GM18951 (cell line): ENCODE data around the gene SBSN.

Experiments
- POLR2A ChIP-seq: IDR thresholded peaks from 4 replicates; pipeline ENCODE4 v1.6.1; 2011; ENCODE audit warnings: mild to moderate bottlenecking; ENCODE audit not compliant: insufficient read length, insufficient read depth; ENCODE audit errors: extremely low read depth
- in situ Hi-C: fragments of 300-500 bp; cut with MboI; formaldehyde crosslinking; loops from one replicate; pipeline ENCODE4 v1.12.0; 2022; ENCODE audit warnings: low sequenced_read_pairs, mixed read lengths, inconsistent platforms; ENCODE audit not compliant: unreplicated experiment

SBSN gene

DNA sequence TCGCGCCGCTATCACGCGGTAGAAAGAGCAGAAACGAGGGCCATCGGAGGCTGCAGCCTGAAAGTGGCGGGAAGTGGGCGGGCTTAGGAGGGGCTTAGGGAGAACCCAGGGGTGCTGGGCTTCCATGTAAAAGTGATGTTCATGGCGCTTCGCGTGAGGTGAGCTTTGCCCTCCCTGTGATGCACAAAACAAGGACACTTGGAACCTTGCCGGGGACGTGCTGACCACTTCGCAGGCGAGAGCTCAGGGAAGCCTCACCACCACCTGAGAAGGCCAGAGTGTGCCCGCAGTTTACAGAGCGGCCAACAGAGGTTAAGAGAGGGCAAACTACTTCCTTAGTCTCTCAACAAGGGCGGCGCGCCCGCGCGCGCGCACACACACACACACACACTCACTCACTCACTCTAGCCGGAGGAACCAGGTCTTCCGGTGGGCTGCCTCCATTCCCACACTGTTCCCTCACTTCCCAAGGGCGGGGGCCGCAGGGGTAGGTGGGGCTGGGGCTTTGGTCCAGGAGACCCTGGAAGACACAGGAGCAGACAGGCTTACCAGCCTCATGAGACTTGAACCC lies 5.8 kb upstream of the SBSN start:
- in situ Hi-C loops = no loop called here
- TF ChIP-seq POLR2A = no peak

DNA sequence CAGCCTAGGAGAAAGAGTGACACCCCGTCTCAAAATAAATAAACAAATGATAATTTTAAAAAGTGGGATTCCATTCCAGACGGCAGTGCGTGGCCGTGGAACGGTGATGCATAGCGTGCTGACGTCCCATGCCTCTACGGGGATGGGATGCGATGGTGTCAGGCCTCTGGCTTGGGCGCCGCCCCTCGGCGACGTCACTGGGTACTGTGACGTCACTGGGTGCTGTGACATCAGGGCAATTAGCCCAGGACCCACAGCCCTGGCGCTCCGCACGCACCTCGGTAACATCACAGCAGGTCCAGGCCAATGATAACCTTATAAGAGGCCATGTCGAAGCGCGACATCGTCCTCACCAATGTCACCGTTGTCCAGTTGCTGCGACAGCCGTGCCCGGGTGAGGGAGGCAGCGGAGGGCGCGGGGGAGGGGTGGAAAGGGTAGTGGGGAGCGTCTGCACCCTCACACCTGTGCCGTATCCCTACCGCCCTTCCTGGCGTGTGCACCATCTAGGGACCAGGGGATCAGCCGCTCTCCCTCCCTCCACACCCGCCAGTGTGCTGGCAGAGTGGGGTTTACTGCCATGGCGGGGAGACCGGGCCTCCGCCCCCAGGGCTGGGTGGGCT lies 5.2 kb upstream of the SBSN start, which contains the start of gene GAPDHS:
Gene GAPDHS, plus strand, starts transcription at position 256 of the 621 bp plus-strand sequence. Its CDS starts 72 bp downstream, at position 328.
- in situ Hi-C loops = no loop called here
- TF ChIP-seq POLR2A = no peak

DNA sequence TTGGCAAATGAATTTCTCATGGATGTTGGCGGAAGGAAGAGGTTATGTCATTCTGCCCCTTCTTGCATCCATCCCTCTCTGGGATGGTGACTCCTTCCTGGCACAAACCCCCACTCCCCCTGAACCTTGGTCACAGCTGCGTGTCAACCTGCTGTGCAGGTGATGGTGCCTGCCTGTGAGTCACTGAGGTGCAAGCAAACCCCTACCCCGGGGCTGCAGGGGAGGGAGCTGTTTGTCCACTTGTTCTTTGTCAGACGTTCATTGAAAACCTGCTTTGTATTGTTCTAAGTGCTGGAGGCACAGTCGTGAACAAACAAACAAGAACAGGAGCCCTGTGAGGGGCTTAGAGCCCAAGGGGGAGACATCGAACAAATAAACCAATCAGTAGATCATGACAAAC lies 3.2 kb upstream of the SBSN start:
- TF ChIP-seq POLR2A = no peak
- in situ Hi-C loops = no loop called here

DNA sequence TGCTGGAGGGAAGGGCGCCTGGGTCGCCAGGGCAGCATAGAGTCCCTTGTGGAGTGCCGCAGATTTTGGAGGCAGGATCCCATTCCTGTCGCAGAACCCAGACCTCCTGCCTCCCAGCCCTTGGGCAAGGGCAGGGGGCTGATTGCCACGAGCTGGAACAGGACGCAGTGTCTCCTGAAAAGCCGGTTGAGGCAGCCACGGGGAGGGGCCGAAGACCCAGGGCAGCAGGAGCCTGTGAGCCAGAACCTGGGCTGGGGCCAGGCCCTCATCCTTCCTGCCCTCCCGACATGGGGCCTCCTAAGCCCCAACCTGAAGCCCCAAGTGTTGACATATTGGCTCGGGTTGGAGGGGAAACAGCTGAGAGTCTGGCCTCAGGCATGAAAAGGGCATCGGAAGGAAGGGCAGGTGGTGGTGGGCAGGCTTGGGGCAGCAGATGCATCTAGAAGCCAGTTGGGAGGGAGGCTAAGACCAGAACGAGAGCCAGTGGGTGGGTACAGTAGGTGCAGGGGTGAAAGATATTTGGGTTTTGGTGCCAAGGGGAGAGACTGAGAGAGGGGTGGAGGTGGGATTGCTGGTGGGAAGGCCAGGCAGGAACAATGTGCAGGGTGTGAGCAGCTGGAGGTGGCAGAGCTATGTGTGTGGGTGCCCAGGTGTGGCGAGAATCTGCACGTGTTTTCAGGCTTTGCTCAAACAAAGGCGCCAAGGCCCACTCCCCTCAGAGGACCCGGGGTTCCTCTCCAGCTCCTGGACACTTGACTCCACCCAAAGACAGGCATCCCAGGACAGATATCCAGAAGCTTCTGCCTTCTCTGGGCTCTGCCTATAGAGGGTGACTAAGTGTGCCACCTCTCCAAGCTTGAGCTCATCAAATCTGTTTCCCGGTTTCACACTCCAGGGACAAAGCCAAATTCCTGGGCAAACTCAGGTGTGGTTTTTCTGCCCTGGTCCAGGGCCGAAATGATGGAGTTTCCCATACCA lies 1.4 kb upstream of the SBSN start:
- in situ Hi-C loops = no loop called here
- TF ChIP-seq POLR2A = no peak

DNA sequence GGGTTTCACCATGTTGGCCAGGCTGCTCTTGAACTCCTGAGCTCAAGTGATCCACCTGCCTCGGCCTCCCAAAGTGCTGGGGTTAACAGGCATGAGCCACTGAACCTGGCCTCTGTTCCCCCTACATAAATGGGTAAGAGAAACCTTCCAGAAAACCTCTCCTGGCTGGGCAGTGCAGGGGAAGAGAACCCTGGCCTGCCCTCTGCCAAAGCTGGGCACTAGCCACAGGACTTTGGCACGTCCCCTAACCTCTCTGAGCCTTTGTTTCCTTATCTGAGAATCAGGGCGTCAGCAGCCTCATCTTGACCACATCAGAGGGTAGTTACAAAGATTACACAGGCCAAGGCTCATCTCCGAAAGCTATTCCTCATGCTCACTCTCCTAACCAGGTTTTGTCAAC lies 2.2 kb downstream of the SBSN start:
- in situ Hi-C loops = no loop called here
- no peak for TF ChIP-seq POLR2A

DNA sequence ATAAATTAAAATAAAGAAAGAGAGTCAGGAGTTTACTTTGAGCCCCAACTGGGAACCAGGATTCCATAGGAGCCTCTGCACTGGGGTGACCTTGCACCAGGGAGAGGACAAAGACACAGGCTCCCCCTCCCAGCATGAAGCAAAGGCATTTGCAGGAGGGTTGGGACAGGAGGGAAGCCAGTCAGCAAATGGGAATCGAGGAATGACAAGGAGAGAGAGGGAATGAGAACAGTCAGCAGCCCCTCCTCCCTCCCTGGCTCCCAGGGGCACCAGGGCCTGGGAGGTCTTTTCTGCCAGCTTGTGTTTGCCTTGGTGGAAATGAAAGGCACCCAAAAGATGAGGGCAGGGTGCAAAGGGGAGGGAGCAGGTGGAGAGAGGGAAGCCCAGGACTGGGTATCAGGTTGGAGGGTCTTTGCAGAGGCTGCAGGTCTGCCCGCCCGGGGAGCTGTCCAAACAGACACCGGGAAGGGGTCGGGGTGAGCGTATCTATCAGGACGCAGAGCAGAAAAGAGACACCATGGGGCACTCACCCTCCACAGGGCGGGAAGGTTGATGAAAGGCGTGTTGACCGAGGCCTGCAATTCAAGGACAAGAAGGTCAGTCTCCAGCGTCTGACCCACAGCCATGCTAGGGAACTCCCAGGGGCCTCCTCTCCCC lies 3.8 kb downstream of the SBSN start:
- no peak for TF ChIP-seq POLR2A
- in situ Hi-C loops = no loop called here

DNA sequence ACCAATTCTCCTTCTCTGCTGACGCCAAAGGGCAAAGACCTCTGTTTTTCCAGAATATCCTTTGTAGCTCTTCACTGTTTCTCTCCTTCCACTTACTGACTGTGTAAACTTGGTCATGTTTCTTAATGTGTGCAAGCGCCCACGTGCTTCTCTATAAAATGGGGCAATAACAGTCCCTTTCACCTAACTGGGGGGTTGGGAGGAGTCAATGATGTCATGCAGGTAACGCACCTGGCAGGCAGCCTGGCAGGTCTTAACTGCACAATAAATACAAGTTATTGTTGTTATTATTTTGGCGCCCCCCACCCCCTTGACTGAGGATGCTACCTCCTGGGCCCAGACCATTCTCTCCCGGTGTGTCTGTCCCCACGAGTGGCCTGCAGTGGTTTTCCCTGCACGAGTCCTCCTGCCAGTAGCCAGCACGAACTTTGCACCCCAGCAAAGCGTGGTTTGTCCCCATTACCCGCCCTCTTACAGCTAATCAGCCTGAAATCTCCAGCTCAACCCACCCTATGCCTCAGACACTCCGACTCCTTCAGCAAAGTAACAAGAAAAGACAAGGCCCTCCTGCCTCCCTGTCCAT lies 5.3 kb downstream of the SBSN start:
- in situ Hi-C loops = no loop called here
- TF ChIP-seq POLR2A = no peak

DNA sequence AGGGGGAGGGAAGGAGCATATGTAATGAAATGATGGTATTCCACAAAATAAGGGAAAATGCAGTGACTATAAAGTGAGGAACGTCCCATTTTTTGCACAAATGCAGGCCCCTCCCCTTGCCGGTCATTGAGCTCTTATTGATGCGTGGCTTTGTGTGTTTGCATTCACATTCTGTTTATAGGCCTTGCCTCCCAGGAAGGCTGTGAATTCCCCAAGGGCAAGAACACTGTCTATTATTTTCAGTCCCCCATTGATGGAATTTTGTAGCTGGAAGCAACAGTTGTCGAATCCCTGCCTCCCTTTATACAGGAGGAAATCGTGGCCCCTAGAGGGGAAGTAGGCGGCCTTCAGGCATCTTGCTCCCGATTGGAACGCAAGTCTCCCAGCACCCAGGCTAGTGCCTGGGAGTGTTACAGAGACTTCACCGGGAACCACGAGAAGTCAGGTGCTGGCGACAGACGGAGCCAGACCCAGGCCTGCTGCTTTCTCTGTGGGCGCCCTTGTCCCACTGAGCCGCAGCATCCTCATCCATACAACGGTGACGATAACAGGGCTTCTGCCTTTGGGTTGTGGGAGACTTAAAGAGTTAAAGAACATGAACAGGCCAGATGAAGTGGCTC lies 6.9 kb downstream of the SBSN start:
- TF ChIP-seq POLR2A = no peak
- in situ Hi-C loops = no loop called here

DNA sequence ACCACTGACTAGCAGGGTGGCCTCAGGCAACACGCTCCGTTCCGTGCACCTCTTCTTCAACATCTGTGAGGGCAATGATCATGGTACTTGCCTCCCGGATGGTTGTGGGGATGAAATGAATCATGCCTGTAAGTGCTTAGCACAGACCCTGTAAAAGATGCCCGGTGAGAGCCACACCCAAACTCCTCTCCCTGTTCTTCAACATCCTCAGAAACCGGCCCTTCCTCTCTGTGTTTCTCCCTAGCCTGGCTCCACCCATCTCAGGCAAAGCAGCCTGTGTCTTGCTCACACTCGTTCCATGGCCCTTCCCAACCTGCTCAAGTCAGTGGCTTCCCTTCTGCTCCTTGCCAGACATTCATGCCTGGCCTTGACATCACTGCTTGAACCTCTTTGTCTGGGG lies 8.8 kb downstream of the SBSN start:
- in situ Hi-C loops = no loop called here

DNA sequence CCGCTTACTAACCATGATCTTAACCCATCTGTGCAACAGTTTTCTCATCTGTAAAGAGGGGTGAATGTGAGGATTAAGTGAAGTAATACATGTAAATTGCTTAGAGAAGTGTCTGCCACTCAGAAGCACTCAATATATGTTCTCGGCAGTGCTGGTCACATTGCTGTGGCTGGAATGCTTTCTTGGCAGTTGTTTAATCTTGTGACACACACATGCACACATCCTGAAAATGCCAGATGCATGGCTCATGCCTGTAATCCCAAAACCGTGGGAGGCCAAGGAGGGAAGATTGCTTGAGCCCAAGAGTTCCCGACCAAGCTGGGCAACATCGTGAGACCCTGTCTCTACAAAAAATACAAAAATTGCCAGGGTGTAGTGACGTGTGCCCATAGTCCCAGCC lies 9.8 kb downstream of the SBSN start:
- TF ChIP-seq POLR2A = no peak
- in situ Hi-C loops = no loop called here

More for the DNA sequence above, 8.8 kb downstream of the SBSN start:
- TF ChIP-seq POLR2A = no peak

DNA sequence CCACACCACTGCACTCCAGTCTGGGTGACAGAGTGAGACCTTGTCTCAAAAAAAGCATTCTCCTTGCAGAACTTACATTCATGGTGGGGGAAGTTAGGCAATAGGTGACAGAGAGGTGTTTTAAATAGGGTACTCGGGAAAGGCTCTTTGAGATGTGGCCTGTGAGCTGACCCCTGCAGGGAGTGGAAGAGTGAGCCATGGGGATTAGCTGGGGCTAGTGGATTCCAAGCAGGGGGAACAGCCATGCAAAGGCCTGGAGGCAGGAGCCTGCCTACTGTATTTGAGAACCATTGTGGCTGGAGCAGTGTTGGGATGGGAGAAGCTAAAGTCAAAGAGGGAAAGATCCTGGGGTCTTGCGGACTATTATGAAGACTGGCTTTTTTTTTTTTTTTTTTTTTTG lies 10.8 kb downstream of the SBSN start:
- in situ Hi-C loops = no loop called here
- TF ChIP-seq POLR2A = no peak

DNA sequence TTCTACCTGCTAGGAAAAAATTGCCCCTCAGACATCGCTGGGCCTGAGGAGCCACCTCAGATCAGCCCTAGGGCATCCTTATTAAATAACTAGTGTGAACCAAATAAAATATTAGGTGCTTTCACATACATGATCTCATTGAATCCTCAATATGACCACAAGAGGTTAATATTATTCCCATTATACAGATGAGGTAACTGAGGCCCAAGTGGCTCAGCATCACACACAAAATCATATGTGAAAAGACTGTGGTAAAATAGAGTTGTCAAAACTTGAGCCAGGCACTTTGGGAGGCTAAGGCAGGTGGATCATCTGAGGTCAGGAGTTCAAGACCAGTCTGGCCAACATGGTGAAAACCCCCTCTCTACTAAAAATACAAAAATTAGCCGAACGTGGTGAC lies 11.8 kb downstream of the SBSN start:
- in situ Hi-C loops = no loop called here
- no peak for TF ChIP-seq POLR2A
